Dermis blood vessel endothelial cell (primary cell): ENCODE data around the gene CNOT1. TPM values are rescaled to one million over a fixed set of nuclear protein-coding genes. Genes with fewer than 3 reads are reported as not detected.
A peak's percentile ranks its signal among the peaks of the same experiment; 100 is the strongest.

Experiments
- DNase-seq: peaks from one replicate; pipeline ENCODE4 v3.0.0; 2010
- total RNA-seq: library from RNA; depleted of rRNA; stranded (reverse); fragments of >200 nt; gene quantifications from 2 replicates; pipeline ENCODE4 v1.2.3, GENCODE V29; 2014

Gene CNOT1
- total RNA-seq, 1 donor from 2014 or later: 93.6 TPM

- peak; percentile 9 for DNase-seq
Measured at GRCh38 chr16:58515871-58516767, 113.5 kb downstream of the CNOT1 start.

DNA sequence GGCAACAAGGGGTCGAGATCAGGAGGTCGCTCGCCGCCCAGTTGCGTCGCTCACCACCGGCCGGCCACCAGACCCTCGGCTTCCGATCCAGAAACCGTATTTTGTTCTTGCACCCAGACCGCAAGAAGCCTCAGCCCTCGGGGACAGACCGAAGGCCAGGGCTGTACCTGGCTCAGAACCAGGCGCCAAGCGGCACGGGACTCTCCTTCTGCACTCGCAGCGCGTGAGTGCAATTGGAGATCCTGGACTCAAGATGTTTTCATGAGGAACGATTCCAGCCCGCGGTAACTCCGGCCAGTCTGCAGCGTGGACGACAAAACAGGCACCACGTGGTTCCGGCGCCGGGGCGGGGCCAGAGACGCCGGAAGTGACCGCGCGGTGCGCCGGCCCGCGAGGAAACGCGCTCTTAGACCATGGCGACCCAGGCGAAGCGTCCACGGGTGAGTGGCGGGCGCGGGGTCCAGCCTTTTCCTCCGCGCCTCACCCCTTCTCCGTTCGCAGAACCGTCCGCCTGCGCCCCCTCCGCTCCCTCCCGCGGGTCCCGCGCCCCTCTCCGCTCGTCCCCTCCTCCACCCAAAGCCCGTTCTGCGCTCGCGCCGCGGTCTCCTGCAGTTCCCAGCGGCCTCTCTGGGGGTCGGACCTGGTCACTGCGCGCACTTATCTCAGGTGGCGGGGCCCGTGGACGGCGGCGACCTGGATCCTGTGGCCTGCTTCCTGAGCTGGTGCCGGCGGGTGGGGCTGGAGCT lies 114.3 kb downstream of the CNOT1 start, which contains the start of gene SETD6:
SETD6 (plus strand) TSS at position 393 of the 746 bp plus-strand sequence; CDS start at position 414, 21 bp downstream.
- peak; percentile 92 for DNase-seq

GRCh38 chr16:58513874-58514273 lies 115.8 kb downstream of the CNOT1 start:
- no peak for DNase-seq

DNA sequence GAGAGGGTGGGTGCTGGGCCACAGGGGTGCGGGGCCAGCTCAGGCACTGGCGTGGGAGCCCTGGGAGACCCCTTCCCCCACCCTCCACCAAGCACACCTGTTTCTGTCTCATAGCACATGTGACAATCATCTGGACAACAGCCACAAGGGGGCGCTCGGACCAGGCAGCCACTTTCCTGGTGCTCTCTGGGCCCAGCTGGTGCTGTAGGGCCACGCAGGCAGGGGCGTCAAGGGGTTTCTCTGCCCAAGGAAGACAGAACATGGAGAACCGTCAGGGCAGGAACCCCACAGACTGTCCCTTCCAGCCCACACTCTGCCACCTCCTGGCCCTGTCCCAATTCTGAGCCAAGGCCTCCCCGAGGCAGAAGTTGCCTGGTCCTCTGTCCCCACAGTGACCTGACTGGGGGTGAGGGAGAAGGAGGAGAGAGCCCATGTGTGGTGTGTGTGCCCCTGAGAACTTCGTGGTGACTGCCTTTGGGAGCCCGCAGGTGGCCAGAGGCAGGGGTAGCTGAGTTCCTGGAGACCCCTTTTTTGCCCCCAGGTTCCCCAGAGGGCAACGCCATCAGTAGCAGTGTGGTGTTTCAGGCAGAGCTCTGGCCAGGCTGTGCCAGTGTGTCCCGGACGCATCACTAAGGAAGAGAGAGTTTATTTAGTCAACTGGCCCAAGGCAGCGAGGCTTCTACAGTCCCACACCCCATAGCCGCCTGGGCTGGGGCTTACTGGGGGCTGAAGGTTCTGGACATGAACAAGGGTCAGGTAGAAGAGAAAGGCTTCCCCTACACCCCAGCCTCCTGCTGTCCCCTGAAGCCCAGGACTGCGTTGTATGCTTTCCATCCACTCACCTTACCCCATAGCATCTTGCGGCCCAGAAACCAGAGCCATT lies 117.5 kb downstream of the CNOT1 start:
- peak; percentile 85 for DNase-seq

DNA sequence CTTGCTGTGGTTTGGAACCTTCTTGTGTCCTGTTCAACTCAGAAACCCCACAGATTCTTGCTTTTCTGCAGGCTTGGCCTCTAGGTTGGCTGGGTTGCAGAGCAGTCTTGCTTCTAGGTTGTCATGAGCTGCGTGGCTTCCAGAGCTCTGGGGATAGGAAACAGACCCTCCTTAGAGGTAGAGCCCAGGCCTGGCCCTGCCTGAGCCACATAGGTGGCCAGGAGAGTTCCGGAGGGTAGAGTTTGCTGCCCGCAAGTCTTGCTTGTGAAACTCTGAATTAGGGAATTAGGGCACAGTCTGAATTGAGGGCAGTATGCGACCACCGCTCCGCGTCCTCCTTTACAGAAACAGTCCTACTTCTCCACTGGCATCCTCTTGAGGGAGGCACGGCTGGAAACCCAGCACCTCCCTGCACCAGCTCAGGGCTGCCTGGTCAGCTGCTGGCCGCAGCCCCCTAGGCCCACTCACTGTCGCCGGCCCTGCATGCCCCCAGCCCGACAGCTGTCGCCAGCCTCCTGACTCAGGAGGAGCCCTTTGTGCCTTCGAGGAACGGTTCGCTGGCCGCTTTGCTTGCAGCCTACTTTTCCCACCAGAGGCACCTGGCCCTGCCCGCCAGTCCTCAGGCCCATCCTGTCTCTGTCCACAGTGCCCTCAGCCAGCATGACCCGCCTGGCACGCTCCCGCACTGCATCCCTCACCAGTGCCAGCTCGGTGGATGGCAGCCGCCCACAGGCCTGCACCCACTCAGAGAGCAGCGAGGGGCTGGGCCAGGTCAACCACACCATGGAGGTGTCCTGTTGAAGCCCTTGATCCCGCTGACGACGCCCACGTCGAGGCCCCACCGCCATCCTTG lies 118.6 kb downstream of the CNOT1 start:
- no peak for DNase-seq

GRCh38 chr16:58510097-58510775 lies 119.4 kb downstream of the CNOT1 start:
- no peak for DNase-seq

DNA sequence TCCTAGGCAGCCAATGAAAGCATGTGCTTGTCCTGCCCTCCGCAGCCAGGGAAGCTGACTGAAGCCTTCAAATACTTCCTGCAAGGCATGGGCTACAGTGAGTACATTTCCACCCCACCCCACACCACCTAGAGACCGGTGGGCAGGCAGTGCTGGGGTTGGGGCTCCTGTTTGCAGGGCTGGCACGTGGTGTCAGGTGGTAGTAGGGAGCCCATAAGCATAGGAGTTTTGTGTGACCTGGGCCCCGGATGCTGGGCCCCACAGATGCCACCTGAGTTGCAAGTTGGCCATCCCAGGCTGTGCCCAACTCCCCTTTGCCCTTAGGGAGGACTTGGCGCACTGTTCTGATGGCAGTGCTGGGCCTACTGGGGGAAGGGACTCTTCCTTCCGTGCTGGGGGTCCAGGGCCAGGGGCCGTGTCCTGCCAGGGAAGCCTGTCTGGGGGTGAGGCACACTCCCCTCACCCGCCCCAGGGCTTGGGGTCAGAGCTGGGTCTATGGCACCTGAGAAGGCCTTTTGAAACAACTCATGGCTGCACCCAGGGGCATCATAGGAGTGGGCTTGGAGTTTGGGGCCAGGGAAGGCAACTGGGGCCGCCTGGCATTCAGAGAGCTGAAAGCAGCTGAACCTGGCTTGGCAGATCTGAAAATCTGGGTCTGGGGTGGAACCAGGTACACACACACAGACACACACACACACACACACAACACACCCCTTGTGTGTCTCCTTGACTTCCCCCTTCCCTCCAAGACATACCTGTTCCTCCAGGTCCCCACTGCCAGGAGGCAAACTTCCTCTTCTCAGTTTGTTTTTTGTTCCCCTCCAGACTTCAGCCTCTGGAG lies 120.2 kb downstream of the CNOT1 start:
- DNase-seq: no peak

DNA sequence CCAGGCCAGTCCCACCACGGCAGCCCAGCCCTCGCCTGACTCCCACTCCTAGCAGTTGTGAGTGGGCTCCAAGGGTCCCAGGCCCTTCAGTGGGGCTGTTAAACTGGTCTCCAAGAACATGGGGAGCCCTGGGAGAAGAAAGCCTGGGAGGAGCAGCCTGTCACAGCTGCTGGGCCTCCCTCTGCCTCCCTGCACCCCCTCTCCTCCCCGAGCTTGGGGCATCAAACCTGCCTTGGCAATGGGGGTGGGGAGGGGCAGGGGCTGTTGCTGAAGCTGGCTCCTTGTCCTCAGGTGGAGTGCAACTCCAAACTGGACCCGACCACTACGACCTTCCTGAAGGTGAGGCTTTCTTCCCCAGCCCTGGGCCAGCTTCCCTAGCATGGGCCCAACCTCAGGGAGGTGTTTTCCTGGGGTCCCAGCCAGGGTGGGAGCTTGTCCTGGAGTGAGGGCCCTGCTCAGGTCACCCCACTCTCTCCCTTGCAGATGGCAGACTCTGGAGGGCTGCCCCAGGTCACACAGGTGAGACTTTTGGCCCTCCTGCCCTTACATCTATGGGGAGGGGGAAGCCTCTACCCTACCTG lies 120.9 kb downstream of the CNOT1 start:
- no peak for DNase-seq

- no peak for DNase-seq
Measured at GRCh38 chr16:58507963-58508670, 121.5 kb downstream of the CNOT1 start.

GRCh38 chr16:58507195-58507962 lies 122.2 kb downstream of the CNOT1 start:
- no peak for DNase-seq

- DNase-seq: no peak
Measured at GRCh38 chr16:58506241-58507194, 123.1 kb downstream of the CNOT1 start.

DNA sequence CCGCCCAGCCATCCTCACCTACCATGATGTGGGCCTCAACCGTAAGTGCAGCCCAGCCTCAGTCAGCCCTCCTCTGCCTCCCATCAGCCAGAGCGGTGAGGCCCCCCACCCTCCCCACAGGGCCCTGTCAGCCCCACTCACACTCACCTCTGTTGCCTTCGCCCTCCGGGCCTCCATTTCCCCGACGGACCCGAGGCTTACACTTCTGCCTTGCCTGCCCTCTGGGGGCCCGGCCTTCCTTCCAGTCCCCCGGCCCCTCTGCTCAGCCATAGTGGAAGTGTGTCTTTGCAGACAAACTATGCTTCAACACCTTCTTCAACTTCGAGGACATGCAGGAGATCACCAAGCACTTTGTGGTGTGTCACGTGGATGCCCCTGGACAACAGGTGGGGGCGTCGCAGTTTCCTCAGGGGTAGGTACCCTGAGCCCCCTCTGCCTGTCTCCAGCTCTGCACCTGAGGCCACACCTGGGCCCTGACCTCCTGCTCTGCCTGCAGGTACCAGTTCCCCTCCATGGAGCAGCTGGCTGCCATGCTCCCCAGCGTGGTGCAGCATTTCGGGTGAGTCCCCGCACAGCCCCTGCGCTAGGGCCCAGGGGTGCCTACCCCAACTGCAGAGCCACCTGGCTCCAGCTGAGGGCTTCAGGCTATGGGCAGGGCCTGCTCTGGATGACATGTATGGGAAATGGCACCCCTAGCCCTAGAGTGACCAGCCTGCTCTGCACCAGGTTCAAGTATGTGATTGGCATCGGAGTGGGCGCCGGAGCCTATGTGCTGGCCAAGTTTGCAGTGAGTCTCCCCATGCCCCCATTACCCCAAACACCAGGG lies 125.5 kb downstream of the CNOT1 start:
- DNase-seq: no peak

DNA sequence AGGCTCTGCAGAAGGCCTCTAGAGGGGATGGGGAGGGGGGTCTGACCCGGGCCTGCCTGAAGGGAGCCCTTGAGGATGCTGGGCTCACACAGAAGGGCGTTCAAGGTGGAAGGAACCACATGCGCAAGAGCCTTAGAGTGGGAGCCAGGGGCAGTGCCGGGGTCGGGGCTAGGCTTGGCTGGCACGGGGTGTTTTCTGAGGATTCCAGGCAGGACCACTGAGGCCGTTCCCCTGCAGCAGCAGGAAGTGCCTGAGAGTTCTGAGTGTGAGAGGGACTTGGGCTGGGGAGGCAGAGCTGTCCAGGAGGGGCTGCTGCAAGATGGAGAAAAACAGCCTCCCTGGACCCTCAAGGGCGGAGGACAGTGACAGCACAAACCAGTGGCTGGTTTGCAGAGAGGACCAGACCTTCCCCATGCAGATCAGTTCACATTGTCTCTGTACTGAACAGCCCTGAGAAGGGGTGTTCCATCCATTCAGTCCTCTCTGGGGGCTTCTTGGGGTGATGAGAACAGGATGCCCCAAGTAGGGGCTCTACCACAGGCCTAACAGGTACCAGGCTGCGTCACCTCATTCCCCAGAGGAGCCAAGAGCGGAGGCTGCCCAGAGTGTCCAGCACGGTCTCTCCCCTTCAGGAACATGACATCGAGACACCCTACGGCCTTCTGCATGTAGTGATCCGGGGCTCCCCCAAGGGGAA lies 126.3 kb downstream of the CNOT1 start:
- no peak for DNase-seq

GRCh38 chr16:58502217-58502921 lies 127.3 kb downstream of the CNOT1 start:
- DNase-seq: no peak
